NCI-H1105 (cell line): Measurements from ENCODE around the gene UBL4A.

Experiments used
- DNase-seq: peaks from one replicate; lab custom pipeline; 2025; lab: John Stamatoyannopoulos, UW

UBL4A gene

GRCh38 chrX:154437971-154438893, 48.2 kb downstream of the UBL4A start:
- no peak for DNase-seq

DNA sequence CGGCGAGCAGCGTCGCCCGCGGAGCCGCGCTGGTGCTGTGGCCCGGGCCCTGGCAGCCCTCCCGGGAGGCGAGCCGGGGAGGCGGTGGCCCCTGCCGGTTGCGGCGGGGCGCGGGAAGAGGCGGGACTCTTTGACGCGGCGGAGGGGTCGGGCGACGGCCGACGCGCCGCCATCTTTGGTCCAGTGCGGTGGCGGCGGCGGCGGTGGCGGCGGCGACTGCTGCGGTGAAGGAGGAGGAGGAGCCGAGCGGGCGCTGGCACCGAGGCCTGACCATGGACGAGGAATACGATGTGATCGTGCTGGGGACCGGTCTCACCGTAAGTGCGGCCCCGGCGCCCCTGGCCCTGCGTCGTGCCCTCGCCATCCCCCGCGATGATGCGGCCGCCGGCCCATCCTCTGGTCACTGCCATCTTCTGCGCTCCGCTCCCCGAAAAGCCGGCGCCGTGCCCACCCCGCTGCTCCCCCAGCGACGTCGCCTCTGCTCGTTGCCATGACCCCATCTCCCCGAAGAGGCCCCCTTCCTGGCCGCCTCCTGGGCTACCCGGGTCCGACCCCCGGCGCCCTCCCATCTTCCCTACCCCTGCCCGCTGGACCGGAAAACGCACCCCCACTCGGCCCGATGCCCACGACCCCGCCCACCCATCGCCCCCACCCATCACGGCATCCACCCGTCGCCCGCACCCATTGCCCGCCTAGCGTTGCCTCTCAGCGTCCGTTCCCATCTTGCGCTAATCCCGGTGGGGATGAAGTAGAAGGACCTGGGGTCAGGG, 49.2 kb downstream of the UBL4A start, which contains the start of gene GDI1:
TSS of gene GDI1 (plus strand) at position 172 of the 770 bp plus-strand sequence. CDS start at position 273, 101 bp downstream.
- DNase-seq, result peak; percentile 54

DNA sequence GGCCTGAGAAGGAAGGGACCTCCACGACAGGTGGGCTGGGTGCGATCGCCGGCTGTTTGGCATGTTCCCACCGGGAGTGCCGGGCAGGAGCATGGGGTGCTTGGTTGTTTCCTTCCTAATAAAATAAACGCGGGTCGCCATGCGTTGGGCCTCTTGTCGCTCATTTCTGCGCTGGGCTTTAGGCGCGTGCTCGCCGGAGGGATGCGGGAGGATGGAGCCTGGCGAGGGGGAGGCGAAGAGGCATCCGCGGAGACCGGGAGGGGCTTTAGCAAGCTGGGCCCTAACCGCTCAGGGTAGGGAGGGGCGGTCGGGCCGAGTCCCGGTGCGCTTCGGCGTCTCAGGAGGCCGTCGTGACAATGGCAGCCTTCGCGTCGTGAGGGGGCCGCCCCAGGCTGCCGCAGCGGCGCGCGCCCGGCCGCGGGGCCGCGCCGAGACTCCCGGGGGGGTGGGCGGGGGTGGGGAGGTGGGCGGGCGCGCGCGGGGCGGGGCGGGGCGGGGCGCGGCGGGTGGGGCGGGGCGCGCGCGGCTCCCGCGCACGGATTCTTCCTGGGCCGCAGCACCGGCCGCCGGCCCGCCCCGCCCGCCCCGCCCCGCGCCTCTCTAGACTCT, 49.9 kb downstream of the UBL4A start:
- DNase-seq, result peak; percentile 57

DNA sequence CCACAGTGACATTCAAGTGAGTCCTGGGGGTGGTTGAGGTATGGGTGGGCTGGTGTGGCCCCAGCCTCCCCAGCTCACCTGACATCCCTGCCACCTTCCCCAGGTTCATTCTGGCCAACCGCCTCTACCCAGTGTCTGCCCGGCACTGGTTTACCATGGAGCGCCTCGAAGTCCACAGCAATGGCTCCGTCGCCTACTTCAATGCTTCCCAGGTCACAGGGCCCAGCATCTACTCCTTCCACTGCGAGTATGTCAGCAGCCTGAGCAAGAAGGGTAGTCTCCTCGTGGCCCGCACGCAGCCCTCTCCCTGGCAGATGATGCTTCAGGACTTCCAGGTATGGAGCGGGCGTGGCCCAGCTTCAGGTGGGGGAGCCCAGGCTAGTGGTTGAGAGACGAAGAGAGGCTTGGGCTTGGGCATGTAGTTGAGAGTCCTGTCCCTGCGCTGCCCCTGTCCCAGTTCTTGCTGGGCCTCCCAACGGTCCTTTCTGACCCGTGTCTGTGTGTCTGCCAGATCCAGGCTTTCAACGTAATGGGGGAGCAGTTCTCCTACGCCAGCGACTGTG, 51.2 kb downstream of the UBL4A start:
- DNase-seq, result no peak

GRCh38 chrX:154434394-154435168, 51.8 kb downstream of the UBL4A start:
- DNase-seq, result no peak
